ENCODE results near the gene ILKAP. TPM values are rescaled to one million over a fixed set of nuclear protein-coding genes. Genes with fewer than 3 reads are reported as not detected.

The ILKAP gene
- total RNA-seq, 1 donor from 2014 or later = 22.6 TPM

DNA sequence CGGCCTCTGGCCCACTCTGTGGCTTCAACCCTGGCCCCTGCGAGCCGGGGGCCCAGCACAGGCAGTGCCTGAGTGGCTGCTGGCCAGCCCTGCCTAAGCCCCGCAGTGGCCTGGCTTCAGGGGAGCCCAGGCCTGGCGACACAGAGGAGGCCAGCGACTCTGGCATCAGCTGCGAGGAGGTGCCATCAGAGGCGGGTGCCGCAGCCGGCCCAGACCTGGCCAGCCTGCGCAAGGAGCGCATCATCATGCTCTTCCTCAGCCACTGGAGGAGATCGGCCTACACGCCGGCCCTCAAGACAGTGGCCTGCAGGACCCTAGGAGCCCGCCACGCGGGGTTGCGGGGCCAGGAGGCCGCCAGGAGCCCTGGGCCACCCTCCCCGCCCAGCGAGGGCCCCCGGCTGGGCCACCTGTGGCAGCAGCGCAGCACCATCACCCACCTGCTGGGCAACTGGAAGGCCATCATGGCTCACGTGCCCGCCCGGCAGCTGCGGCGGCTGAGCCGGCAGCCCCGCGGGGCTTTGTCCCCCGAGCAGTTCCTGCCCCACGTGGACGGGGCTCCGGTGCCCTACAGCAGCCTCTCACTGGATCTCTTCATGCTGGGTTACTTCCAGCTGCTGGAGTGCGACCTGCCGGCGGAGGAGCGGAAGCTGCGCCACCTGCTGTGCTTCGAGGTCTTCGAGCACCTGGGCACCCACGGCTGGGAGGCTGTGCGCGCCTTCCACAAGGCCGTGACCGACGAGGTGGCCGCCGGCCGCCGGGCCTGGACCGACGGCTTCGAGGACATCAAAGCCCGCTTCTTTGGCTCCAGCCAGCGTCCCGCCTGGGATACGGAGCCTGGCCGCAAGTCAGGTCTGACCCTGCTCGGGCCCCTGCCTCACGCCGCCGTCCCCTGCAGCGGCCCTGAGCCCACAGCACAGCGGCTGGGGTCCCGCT, 72.5 kb downstream of the ILKAP start:
- H3K36me3 ChIP-seq = no peaks in the 10 kb centered on the region
- TF ChIP-seq, protein P1, sequence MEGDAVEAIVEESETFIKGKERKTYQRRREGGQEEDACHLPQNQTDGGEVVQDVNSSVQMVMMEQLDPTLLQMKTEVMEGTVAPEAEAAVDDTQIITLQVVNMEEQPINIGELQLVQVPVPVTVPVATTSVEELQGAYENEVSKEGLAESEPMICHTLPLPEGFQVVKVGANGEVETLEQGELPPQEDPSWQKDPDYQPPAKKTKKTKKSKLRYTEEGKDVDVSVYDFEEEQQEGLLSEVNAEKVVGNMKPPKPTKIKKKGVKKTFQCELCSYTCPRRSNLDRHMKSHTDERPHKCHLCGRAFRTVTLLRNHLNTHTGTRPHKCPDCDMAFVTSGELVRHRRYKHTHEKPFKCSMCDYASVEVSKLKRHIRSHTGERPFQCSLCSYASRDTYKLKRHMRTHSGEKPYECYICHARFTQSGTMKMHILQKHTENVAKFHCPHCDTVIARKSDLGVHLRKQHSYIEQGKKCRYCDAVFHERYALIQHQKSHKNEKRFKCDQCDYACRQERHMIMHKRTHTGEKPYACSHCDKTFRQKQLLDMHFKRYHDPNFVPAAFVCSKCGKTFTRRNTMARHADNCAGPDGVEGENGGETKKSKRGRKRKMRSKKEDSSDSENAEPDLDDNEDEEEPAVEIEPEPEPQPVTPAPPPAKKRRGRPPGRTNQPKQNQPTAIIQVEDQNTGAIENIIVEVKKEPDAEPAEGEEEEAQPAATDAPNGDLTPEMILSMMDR (IDR thresholded peaks at IDR 0.05) = no peak
- H3K9me3 ChIP-seq = no peaks in the 10 kb centered on the region
- H3K27ac ChIP-seq = no peak overlapping the region
- H3K27me3 ChIP-seq = no peaks in the 10 kb centered on the region
- no peak for DNase-seq (ENCODE audit: low spot score in 2 of 2)
- no peak overlapping the region for H3K4me3 ChIP-seq
- intact Hi-C loops (cut with DNase I) = no loop called here
- H3K4me1 ChIP-seq = no peaks in the 10 kb centered on the region

DNA sequence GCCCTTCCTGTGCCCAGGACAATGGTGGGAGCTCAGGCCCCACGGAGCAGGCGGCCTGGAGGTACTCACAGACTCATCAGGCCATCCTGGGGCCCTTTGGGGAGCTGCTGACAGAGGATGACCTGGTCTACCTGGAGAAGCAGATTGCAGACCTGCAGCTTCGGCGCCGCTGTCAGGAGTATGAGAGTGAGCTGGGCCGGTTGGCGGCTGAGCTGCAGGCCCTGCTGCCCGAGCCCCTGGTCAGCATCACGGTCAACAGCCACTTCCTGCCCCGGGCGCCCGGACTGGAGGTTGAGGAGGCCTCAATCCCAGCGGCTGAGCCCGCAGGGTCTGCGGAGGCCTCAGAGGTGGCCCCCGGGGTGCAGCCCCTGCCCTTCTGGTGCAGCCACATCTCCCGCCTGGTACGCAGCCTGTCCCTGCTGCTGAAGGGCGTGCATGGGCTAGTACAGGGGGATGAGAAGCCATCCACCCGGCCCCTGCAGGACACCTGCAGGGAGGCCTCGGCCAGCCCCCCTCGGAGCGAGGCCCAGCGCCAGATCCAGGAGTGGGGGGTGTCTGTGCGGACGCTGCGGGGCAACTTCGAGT, 73.3 kb downstream of the ILKAP start:
- intact Hi-C loops (cut with DNase I) = no loop called here
- no peak overlapping the region for H3K4me3 ChIP-seq
- no peaks in the 10 kb centered on the region for H3K4me1 ChIP-seq
- H3K36me3 ChIP-seq = no peaks in the 10 kb centered on the region
- TF ChIP-seq, protein P1 (IDR thresholded peaks at IDR 0.05) = no peak
- H3K9me3 ChIP-seq = no peaks in the 10 kb centered on the region
- no peaks in the 10 kb centered on the region for H3K27me3 ChIP-seq
- no peak for DNase-seq (ENCODE audit: low spot score in 2 of 2)
- no peak overlapping the region for H3K27ac ChIP-seq

DNA sequence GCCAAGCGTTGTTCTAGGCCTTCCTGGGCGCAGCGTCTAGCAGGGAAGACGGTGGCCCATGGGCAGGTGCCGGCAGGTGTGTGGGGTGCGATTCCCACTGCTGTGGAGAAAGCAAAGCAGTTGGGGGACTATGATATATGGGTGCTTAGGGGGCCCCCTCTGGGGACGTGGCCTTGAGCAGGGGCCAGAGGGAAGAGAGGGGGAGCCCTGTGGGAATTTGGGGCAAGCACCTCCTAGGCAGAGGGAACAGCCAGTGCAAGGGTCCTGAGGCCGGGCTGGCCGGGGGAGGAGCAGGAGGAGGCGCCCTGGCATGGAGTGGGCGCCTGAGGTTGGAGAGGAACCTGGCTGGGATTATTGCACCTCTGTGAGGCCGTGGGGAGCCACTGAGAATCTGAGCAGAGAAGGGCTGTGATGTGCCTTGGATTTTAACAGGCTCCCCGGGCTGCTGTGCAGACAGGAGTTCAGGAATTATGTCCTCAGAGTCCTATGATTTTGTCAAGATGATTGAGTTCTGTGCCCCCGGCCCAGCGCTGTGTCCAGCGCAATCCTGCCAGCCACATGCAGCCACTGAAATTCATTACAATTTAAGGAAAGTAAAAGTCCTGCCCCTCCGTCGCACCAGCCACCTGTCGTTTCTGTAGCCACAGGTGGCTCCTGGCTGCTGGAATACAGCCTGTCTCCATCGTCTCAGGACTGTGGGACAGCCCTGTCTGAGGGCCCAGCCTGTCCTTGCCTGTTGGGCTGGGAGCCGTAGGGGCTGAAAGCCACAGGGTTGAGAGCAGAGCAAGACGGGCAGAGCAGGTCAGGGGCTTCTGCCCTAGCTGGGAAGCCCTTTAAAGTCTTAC, 74.1 kb downstream of the ILKAP start:
- no peak for DNase-seq (ENCODE audit: low spot score in 2 of 2)
- Histone ChIP-seq H3K4me3 (no peak overlapping the region), H3K27ac (no peak overlapping the region), H3K36me3 (no peaks in the 10 kb centered on the region), H3K9me3 (no peaks in the 10 kb centered on the region), H3K27me3 (no peaks in the 10 kb centered on the region), H3K4me1 (no peaks in the 10 kb centered on the region)
- intact Hi-C loops (cut with DNase I) = no loop called here
- TF ChIP-seq, protein P1 (IDR thresholded peaks at IDR 0.05) = no peak

DNA sequence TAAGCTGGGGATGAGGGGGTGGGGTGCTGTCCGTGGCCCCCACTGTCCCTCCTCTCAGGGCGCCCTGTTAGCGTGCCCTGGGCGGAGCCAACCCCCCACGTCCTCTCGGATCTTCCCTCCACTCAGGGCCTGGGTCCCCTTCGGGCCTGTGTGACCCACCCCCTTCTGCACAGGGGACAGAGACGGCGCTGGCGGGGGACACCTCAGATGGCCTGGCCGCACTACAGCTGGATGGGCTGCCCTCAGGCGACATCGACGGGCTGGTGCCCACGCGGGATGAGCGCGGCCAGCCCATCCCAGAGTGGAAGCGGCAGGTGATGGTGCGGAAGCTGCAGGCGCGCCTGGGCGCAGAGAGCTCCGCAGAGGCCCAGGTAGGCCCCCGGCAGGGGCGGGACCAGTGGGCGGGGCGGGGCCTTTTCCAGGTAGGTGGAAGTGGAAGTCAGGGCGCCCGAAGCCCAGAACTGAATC, 74.9 kb downstream of the ILKAP start:
- no peaks in the 10 kb centered on the region for H3K36me3 ChIP-seq
- H3K27me3 ChIP-seq = no peaks in the 10 kb centered on the region
- no peak for DNase-seq (ENCODE audit: low spot score in 2 of 2)
- TF ChIP-seq, protein P1 (IDR thresholded peaks at IDR 0.05) = no peak
- H3K9me3 ChIP-seq = no peaks in the 10 kb centered on the region
- H3K4me1 ChIP-seq = no peaks in the 10 kb centered on the region
- intact Hi-C loops (cut with DNase I) = no loop called here
- no peak overlapping the region for H3K27ac ChIP-seq
- no peak overlapping the region for H3K4me3 ChIP-seq

DNA sequence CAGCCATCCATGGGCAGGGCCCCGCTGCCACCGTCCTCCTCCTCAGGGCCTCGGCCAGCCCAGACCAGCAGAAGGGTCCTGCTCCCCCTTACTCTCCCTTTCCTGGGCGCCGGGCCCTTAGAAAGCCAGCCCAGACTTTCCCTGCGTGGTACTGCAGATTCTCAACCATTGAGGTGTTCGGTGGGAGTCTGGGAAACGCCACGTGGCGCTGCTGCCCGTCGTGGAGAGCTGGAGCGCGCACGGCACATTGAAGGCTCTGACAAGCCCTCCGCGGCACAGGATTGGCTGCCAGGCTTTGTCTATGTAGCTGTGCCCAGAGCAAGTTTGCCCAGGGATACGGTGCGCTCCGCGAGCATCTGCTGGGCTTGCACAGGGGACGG, 75.4 kb downstream of the ILKAP start:
- DNase-seq (ENCODE audit: low spot score in 2 of 2) = no peak
- H3K27ac ChIP-seq = no peak overlapping the region
- H3K27me3 ChIP-seq = no peaks in the 10 kb centered on the region
- H3K36me3 ChIP-seq = no peaks in the 10 kb centered on the region
- intact Hi-C loops (cut with DNase I) = no loop called here
- H3K9me3 ChIP-seq = no peaks in the 10 kb centered on the region
- no peak overlapping the region for H3K4me3 ChIP-seq
- no peaks in the 10 kb centered on the region for H3K4me1 ChIP-seq
- TF ChIP-seq, protein P1 (IDR thresholded peaks at IDR 0.05) = no peak

Data from ascending aorta (tissue), 2 donors.